Fibroblast of skin of abdomen (primary cell): ENCODE measurements around the gene HOXC5.

ENCODE experiments used
- DNase-seq: peaks from one replicate; pipeline ENCODE4 v3.0.0-alpha.2; 2013

HOXC5 gene

GRCh38 chr12:54006559-54007220 lies 26.2 kb upstream of the HOXC5 start:
- DNase-seq, result no peak

DNA sequence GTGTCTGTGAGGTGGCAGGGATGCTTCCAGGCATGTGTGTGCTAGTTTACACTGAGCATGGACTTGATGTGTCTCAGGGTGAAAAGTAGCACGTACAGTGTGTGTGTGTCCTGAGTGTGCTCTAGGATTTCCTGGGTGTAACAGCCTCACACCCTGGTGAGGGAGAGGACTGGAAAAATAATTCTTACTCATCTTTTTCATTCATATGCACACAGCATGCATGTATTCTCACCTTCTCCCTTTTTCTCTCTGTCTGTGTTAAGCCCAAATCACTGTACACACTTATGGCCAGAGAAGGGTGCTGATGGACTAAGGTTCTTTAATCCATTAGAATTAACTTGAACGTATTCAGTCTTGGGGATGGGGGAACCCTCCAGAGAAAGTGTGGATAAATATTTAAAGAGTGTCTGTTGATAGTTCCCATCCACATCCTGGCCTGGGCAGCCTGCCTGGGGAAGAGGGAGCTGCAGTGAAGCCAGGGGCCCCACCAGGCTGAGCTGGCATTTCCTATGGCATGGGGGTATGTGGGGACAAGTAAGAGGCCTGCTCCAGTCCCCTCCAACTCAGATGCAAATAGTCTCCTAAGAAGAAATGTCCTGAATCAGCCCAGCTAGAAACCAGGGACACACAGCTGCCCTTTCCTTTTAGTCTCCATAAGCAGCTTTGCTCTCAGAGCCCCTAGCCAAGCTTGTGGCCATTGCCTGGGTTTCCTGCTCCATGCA lies 25.2 kb upstream of the HOXC5 start:
- DNase-seq, result no peak

GRCh38 chr12:54008260-54008552 lies 24.6 kb upstream of the HOXC5 start:
- DNase-seq, result no peak

- no peak for DNase-seq
These were observed 23.4 kb upstream of the HOXC5 start for GRCh38 chr12:54009171-54010052.

DNA sequence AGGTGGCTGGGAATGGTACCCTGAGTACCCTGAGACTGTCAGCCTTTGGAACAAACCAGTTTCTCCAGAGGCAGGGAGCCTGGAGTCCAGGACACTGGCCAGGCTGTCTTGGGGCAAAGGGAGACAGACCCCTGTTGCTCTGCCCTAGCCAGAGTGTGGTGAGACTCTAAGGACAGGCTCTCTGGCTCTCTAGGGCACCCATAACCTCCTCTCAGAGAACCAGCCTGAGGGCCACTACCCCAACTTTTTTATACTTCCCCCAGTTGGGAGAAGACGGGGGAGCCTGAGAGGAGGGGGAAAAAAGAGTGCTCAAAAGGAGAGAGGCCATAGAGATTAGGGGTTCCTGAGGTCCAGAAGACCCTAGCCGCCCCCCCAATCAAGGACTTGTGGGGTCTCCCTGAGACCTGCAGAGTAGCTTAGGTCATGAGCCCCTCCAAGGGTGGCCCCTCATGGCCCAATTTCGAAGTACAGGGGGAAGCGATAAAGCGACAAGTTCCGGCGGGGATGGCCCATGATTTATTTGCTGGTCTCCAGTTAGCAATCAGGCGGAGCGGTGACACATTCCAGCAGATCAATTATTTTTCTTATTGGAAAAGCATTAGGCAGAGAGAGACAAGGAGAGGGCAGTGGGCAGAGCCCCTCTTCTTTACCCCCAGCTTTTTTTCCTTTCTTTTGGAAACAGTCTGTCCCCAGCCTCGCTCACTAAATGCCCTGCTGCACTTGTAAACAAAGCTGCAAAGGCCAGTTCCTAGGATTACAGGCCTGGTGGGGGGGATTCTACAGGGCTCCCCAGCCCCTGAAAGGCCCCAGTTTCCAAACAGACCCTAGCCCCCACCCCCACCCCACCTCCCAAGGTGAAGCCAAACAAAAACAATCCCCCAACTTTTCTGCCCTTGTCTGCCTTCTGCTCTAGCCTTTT lies 22.5 kb upstream of the HOXC5 start:
- DNase-seq, result no peak

DNA sequence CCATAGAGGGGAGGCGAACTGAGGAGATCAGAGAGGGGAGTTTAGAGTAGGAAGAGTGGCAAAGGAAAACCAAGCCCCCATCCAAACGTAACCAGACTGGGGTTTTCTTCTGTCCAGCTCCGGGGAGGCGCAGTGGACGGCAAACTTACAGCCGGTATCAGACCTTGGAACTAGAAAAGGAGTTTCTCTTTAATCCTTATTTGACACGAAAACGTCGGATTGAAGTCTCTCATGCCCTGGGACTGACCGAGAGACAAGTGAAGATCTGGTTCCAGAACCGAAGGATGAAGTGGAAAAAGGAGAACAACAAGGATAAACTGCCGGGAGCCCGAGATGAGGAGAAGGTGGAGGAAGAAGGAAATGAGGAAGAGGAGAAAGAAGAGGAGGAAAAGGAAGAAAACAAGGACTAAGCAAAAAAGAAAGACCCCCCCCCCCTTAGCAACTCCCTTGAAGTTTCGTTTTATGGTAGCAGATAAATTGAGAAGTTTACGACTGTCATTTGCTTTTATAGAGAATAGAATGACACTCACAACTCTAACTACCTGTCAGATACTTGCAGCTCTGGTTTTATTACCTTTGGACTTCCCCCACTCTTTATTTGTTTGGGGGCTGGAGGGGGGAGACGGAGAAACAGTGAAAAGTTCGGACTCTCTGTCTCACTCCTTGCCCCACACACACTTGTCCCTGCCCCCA lies 21.7 kb upstream of the HOXC5 start:
- no peak for DNase-seq

DNA sequence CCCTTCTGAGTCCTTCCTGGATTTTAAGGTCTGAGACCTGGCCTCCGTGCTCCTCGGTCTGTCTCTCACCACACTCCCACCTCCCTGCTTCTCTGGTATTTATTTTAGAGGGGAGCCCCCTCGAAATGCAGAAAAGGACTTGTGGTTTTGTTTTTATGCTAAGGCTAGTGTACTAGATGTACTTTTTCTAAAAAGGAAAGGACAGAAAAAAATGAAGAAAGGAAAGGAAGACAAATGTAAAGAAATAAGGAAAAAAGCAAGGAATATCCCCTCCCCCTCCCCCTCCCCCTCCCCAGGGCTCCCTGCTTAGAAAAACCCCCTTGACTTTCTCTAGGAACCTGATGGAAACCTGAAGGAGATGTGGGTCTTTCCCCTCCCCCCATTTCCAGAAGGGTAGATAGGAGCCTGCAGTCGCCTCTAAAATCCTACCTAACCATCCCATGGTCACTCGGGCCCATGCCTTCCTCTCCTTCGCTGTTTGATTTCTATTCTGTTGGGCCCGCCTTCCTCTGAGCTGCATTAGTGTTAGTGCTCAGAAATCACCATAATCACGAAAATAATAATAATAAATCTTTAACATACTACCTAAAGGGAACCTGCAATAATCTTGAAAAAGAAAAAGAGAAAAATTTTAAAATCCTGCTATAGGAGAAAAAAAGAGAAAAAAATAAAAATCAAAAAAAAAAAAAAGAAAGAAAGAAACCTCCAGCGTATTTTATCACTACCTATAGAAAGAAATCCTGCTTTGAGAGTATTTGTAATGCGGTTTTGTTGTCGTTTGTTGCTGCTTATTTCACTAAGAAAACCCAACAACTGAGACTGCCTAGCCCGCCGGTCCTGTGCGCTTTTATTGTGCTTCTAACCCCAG lies 21.0 kb upstream of the HOXC5 start:
- no peak for DNase-seq

DNA sequence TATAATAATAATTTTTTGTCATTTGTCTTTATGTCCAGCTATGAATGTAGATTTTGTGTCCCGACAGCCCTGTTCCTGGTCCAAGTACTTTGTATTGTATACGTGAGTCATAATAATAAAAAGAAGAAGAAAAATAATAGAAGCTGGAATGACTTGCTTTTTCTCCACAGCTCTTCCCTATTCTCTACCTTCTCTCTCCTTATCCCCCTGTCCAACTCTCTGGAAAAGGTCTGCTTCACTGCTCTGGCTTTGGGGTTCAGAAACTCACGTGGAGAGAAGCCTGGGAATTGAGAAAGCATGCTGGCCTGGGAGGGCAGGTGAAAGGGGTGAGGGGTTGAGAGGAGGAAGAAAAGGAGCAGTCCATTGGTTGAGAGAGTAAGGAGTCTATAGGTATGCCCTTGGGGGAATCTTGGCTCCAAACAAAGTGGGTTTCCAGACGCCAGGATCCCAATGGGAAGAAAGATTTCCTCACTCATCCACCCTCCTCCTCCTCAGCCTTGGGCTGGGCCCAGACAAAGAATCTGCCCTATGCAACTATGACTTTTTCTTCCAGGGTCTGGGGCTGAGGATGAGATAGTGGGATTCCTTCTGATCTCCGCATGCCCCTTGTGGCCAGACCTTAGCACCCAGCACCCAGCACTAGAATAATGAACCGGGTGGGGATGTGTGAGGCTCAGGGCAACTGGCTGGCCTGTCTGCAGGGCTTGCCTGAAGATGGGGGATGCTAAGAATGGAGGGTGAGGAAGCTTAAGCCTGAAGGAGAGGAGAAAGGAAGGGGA lies 20.0 kb upstream of the HOXC5 start:
- peak; percentile 74 for DNase-seq

DNA sequence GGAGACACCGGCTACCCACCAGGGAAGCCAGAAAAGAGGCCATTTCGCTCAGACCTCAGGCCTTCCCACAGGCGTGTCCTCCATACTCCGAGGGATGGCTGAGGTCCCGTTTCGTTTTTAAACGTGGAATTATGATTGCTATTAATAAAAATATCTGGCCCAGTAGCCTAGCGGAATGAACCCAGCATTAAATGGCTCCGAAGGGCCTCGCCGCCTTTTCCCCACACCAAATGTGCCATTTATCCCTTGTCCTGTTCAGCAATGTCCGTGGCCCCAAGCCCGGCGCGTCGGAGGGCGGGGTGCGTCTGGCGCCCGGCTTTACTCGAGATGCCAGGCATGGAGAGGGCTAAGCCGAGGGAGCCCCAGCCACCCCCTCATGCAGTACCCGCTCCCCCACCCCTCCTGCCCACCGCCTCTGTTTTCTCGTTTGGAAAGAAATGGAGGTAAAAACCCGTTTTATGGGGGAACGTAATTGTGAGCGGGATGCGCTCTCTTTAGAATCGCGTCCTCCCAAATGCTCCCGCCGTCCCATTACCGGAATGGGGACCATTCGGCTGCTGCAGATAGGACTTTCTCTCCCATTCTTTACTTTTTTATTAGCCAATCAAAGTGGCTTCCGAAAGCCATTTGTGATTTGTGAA lies 18.4 kb upstream of the HOXC5 start:
- no peak for DNase-seq

GRCh38 chr12:54015018-54015931 lies 17.6 kb upstream of the HOXC5 start:
- no peak for DNase-seq

GRCh38 chr12:54016051-54016450 lies 16.8 kb upstream of the HOXC5 start:
- DNase-seq, result no peak

- DNase-seq, result peak; percentile 96
These were observed 16.3 kb upstream of the HOXC5 start for GRCh38 chr12:54016478-54016964.

GRCh38 chr12:54017027-54017788 lies 15.6 kb upstream of the HOXC5 start:
- DNase-seq, result peak; percentile 63

- peak; percentile 99 for DNase-seq
These were observed 14.9 kb upstream of the HOXC5 start for GRCh38 chr12:54017878-54018467.

DNA sequence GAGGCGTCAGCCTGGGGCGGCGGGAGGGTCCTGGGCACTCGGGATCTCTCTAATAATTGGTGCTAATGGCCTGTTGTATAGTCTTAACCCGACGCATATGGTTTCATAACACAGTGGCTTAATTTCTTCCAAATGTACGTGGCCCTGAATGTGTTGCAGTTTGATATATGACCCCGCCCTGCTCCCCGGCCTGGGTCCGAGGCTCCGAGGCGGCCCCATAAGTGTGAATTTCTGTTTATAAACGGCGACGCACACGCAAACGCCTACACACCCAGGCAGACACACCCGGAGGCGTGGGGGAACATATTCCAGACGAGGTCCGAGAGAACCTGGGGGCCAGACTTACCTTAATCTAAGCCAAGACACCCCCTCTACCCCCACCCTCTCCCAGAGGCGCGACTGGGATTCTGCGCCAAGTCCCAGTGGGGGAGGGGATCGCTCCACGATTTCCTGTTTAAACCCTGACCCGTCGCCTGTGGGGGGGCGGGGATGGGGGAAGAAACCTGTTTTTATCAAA lies 14.3 kb upstream of the HOXC5 start:
- DNase-seq, result peak; percentile 84

DNA sequence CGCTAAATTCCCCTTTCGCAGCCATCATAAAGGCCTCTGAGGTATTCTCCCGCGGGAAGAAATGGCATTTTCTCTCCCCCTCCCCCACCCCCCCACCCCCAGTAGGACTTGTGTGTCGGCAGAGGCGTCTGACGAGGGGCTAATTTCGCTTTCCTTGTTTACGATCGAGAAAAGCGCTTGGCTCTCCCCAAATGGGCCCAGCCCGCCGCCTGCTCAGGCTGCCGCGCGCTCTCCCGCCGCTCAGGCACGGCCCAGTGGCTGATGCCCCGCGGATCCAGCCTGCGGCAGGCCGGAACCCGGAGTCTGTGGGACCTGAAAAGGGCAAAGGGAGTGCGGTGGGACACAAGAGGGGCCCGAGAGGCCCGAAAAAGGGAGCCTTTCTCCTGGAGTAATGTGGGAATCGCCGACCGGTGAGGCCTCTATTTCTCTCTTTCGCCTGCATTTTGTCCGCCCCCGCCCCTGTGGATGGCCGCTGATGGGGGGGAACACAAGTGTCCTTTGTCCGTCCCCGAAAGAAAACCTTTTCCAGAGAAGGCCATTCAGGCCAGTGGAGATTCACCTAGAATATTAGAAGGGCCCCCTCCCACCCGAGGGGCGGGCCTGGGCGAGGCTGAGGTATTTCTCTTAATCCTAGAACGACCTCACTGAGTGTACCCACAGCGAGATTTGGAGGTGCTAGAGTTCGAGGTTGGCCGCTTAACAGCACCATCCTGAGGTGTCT lies 13.6 kb upstream of the HOXC5 start:
- DNase-seq, result peak; percentile 83
